Naive thymus-derived CD4-positive, alpha-beta T cell (primary cell): ENCODE measurements around the gene YEATS4. TPM values are rescaled to one million over a fixed set of nuclear protein-coding genes. Genes with fewer than 3 reads are reported as not detected.
A peak's percentile ranks its signal among the peaks of the same experiment; 100 is the strongest.

Source experiments
- ATAC-seq: fragments of 150-1000 bp; cut with Tn5 transposase; 2 replicates; pipeline ENCODE4 v1.10.0; 2021; ENCODE audit warnings: mild to moderate bottlenecking, moderate library complexity
- CTCF ChIA-PET: fragments of 350-600 bp; sonication (Branson Sonifier 250); formaldehyde crosslinking; loops from one replicate; lab custom pipeline; 2021; ENCODE audit warnings: antibody characterized with exemption; lab: Charles Lee
- POLR2A ChIA-PET: fragments of 350-600 bp; sonication (Branson Sonifier 250); formaldehyde crosslinking; loops from one replicate; lab custom pipeline; 2021; ENCODE audit warnings: antibody characterized with exemption, inconsistent platforms; lab: Charles Lee
- DNase-seq, 9 donors: peaks; one replicate each; pipeline versions ENCODE4 v3.0.0 to v3.0.0-alpha.2; 2020 to 2022; ENCODE audit warnings: mixed read lengths in 1 of 9
- H3K27ac ChIP-seq: one replicate; pipeline ENCODE4 v1.7.0; 2013; ENCODE audit warnings: mild to moderate bottlenecking, low read depth, low read length, moderate library complexity
- H3K27me3 ChIP-seq, 2 donors: one replicate each; pipeline ENCODE4 v1.7.0; 2013; ENCODE audit warnings: low read length in 2 of 2, mild to moderate bottlenecking in 2 of 2, moderate library complexity in 2 of 2; ENCODE audit not compliant: control insufficient read depth in 2 of 2, insufficient read depth in 2 of 2
- H3K36me3 ChIP-seq, 3 experiments: 1 replicate in 2 of 3; 2 replicates in 1 of 3; pipeline ENCODE4 v1.7.0; 2013; ENCODE audit warnings: low read length in 3 of 3, mild to moderate bottlenecking in 3 of 3, moderate library complexity in 1 of 3; ENCODE audit not compliant: insufficient read depth in 3 of 3, control insufficient read depth in 2 of 3
- H3K4me1 ChIP-seq, 2 donors: one replicate each; pipeline ENCODE4 v1.7.0; 2013; ENCODE audit warnings: low read length in 2 of 2, mild to moderate bottlenecking in 2 of 2, moderate library complexity in 1 of 2; ENCODE audit not compliant: control insufficient read depth in 2 of 2, insufficient read depth in 2 of 2
- H3K4me3 ChIP-seq: 2 replicates; pipeline ENCODE4 v1.7.0; 2013; ENCODE audit warnings: mild to moderate bottlenecking, low read length
- H3K9me3 ChIP-seq, 3 experiments: 1 replicate in 2 of 3; 2 replicates in 1 of 3; pipeline ENCODE4 v1.7.0; 2013; ENCODE audit warnings: low read length in 3 of 3; ENCODE audit not compliant: control insufficient read depth in 2 of 3
- H3K27ac Mint-ChIP-seq, 9 donors: one replicate each; pipeline ENCODE4 v1.8.0; 2020 to 2022; ENCODE audit warnings: mixed read lengths in 9 of 9, mild to moderate bottlenecking in 8 of 9, moderate library complexity in 5 of 9, inconsistent platforms in 2 of 9
- H3K27me3 Mint-ChIP-seq, 5 donors: one replicate each; pipeline ENCODE4 v1.8.0; 2021 to 2022; ENCODE audit warnings: mixed read lengths in 5 of 5, mild to moderate bottlenecking in 1 of 5
- H3K36me3 Mint-ChIP-seq, 5 donors: one replicate each; pipeline ENCODE4 v1.8.0; 2020 to 2022; ENCODE audit warnings: mixed read lengths in 5 of 5, mild to moderate bottlenecking in 3 of 5, inconsistent platforms in 1 of 5
- H3K4me1 Mint-ChIP-seq, 7 donors: one replicate each; pipeline ENCODE4 v1.8.0; 2020 to 2022; ENCODE audit warnings: mixed read lengths in 7 of 7, mild to moderate bottlenecking in 3 of 7, inconsistent platforms in 1 of 7
- H3K4me3 Mint-ChIP-seq, 10 donors: one replicate each; pipeline ENCODE4 v1.8.0; 2020 to 2022; ENCODE audit warnings: mild to moderate bottlenecking in 10 of 10, mixed read lengths in 10 of 10, moderate library complexity in 6 of 10, inconsistent platforms in 2 of 10
- H3K9me3 Mint-ChIP-seq, 11 donors: one replicate each; pipeline ENCODE4 v1.8.0; 2020 to 2022; ENCODE audit warnings: mixed read lengths in 11 of 11, mild to moderate bottlenecking in 4 of 11, inconsistent platforms in 1 of 11, moderate library complexity in 1 of 11
- intact Hi-C, 2 donors: fragments of 100-400 bp; cut with micrococcal nuclease; formaldehyde crosslinking; loops; one replicate each; pipeline ENCODE4 v1.15.1; 2023
- polyA plus RNA-seq, 2 donors: library from polyadenylated mRNA; unstranded; fragments of 300-500 nt; fragmentation: Illumina TruSeq; gene quantifications; one replicate each; pipeline ENCODE4 v1.2.3, GENCODE V29; 2021
- total RNA-seq, 6 experiments: library from RNA in 5 of 6; stranded (reverse) in 5 of 6; gene quantifications; 1 replicate in 5 of 6; 2 replicates in 1 of 6; pipeline ENCODE4 v1.2.3 and lab custom pipeline; 2021 to 2026

YEATS4 gene
- total and polyA plus RNA-seq, 7 experiments from 2014 or later, result 16.5 to 61.0 (median 29.0) TPM

GRCh38 chr12:69405566-69405865, 46.0 kb downstream of the YEATS4 start:
- ATAC-seq, result no peak
- H3K36me3 ChIP-seq, result no peaks in the 10 kb centered on the region
- Mint-ChIP-seq H3K27me3 (no peaks in the 10 kb centered on the region), H3K4me3 (no peak overlapping the region), H3K9me3 (no peaks in the 10 kb centered on the region), H3K27ac (no peak overlapping the region), H3K4me1 (no peaks in the 10 kb centered on the region), H3K36me3 (peaks cover 3 to 23% (median 11%) of the 10 kb centered on the region in 5 donors)
- no peaks in the 10 kb centered on the region for H3K4me1 ChIP-seq
- DNase-seq, result no peak
- CTCF ChIA-PET, result no interaction called here
- H3K27me3 ChIP-seq, result no peaks in the 10 kb centered on the region
- no peak overlapping the region for H3K4me3 ChIP-seq
- H3K9me3 ChIP-seq, result no peaks in the 10 kb centered on the region
- H3K27ac ChIP-seq, result no peak overlapping the region
- POLR2A ChIA-PET, result no interaction called here
- intact Hi-C loops, result no loop called here

- ChIA-PET POLR2A (no interaction called here), CTCF (no interaction called here)
- Histone ChIP-seq H3K9me3 (no peaks in the 10 kb centered on the region), H3K27me3 (no peaks in the 10 kb centered on the region), H3K36me3 (no peaks in the 10 kb centered on the region), H3K27ac (no peak overlapping the region), H3K4me1 (no peaks in the 10 kb centered on the region), H3K4me3 (no peak overlapping the region)
- H3K4me1 Mint-ChIP-seq, result no peaks in the 10 kb centered on the region
- no peaks in the 10 kb centered on the region for H3K9me3 Mint-ChIP-seq
- intact Hi-C loops, result no loop called here
- no peak for DNase-seq
- H3K4me3 Mint-ChIP-seq, result no peak overlapping the region
- no peaks in the 10 kb centered on the region for H3K27me3 Mint-ChIP-seq
- peaks cover 3 to 26% (median 12%) of the 10 kb centered on the region in 5 donors for H3K36me3 Mint-ChIP-seq
- no peak overlapping the region for H3K27ac Mint-ChIP-seq
- ATAC-seq, result no peak
Observed at GRCh38 chr12:69406217-69406616, 46.7 kb downstream of the YEATS4 start.

GRCh38 chr12:69410571-69410970, 51.0 kb downstream of the YEATS4 start:
- Histone ChIP-seq H3K4me3 (no peak overlapping the region), H3K27me3 (no peaks in the 10 kb centered on the region), H3K9me3 (no peaks in the 10 kb centered on the region), H3K27ac (no peak overlapping the region), H3K36me3 (no peaks in the 10 kb centered on the region), H3K4me1 (no peaks in the 10 kb centered on the region)
- ATAC-seq (no peak), DNase-seq (no peak)
- Mint-ChIP-seq H3K27me3 (no peaks in the 10 kb centered on the region), H3K4me3 (no peak overlapping the region), H3K9me3 (no peaks in the 10 kb centered on the region), H3K36me3 (peaks cover 0 to 39% (median 17%) of the 10 kb centered on the region in 5 donors), H3K4me1 (no peaks in the 10 kb centered on the region), H3K27ac (no peak overlapping the region)
- intact Hi-C loops, result no loop called here
- POLR2A ChIA-PET, result no interaction called here
- CTCF ChIA-PET, result no interaction called here

GRCh38 chr12:69412655-69413054, 53.1 kb downstream of the YEATS4 start:
- DNase-seq (no peak), ATAC-seq (no peak)
- Histone ChIP-seq H3K36me3 (no peaks in the 10 kb centered on the region), H3K4me1 (no peaks in the 10 kb centered on the region), H3K4me3 (no peak overlapping the region), H3K27me3 (no peaks in the 10 kb centered on the region), H3K27ac (no peak overlapping the region), H3K9me3 (no peaks in the 10 kb centered on the region)
- POLR2A ChIA-PET, result no interaction called here
- intact Hi-C loops, result no loop called here
- no peak overlapping the region for H3K27ac Mint-ChIP-seq
- CTCF ChIA-PET, result no interaction called here
- H3K4me1 Mint-ChIP-seq, result no peaks in the 10 kb centered on the region
- H3K4me3 Mint-ChIP-seq, result no peak overlapping the region
- no peaks in the 10 kb centered on the region for H3K9me3 Mint-ChIP-seq
- H3K27me3 Mint-ChIP-seq, result no peaks in the 10 kb centered on the region
- H3K36me3 Mint-ChIP-seq, result peaks cover 0 to 39% (median 17%) of the 10 kb centered on the region in 5 donors

- Histone ChIP-seq H3K4me3 (no peak overlapping the region), H3K36me3 (no peaks in the 10 kb centered on the region), H3K4me1 (no peaks in the 10 kb centered on the region), H3K27me3 (no peaks in the 10 kb centered on the region), H3K9me3 (no peaks in the 10 kb centered on the region), H3K27ac (no peak overlapping the region)
- no peak for ATAC-seq
- CTCF ChIA-PET, result no interaction called here
- H3K27me3 Mint-ChIP-seq, result no peaks in the 10 kb centered on the region
- peak overlapping the region in 3 of 9 donors; percentile 8 to 65 (median 11) for H3K27ac Mint-ChIP-seq
- DNase-seq, result peak in 4 of 9 donors; percentile 0 to 13 (median 2)
- H3K9me3 Mint-ChIP-seq, result no peaks in the 10 kb centered on the region
- POLR2A ChIA-PET, result no interaction called here
- H3K4me1 Mint-ChIP-seq, result no peaks in the 10 kb centered on the region
- peaks cover 0 to 15% (median 2%) of the 10 kb centered on the region in 5 donors for H3K36me3 Mint-ChIP-seq
- intact Hi-C loops, result loop anchor here (1.0 kb wide), 2 partner anchors 155 to 156 kb away; no protein-coding TSS in a partner anchor
- H3K4me3 Mint-ChIP-seq, result no peak overlapping the region
Observed at GRCh38 chr12:69415471-69416275, 56.1 kb downstream of the YEATS4 start.

GRCh38 chr12:69417231-69417630, 57.7 kb downstream of the YEATS4 start:
- no peak for ATAC-seq
- POLR2A ChIA-PET, result no interaction called here
- Histone ChIP-seq H3K36me3 (no peaks in the 10 kb centered on the region), H3K27me3 (no peaks in the 10 kb centered on the region), H3K4me3 (no peak overlapping the region), H3K9me3 (no peaks in the 10 kb centered on the region), H3K4me1 (no peaks in the 10 kb centered on the region), H3K27ac (no peak overlapping the region)
- no peaks in the 10 kb centered on the region for H3K27me3 Mint-ChIP-seq
- H3K9me3 Mint-ChIP-seq, result no peaks in the 10 kb centered on the region
- H3K36me3 Mint-ChIP-seq, result peaks cover 0 to 12% (median 5%) of the 10 kb centered on the region in 5 donors
- CTCF ChIA-PET, result no interaction called here
- no peak for DNase-seq
- no peak overlapping the region for H3K4me3 Mint-ChIP-seq
- H3K27ac Mint-ChIP-seq, result no peak overlapping the region
- intact Hi-C loops, result no loop called here
- H3K4me1 Mint-ChIP-seq, result no peaks in the 10 kb centered on the region

GRCh38 chr12:69417741-69418167, 58.2 kb downstream of the YEATS4 start:
- DNase-seq, result no peak
- Histone ChIP-seq H3K4me3 (no peak overlapping the region), H3K27ac (no peak overlapping the region), H3K9me3 (no peaks in the 10 kb centered on the region), H3K27me3 (no peaks in the 10 kb centered on the region), H3K4me1 (no peaks in the 10 kb centered on the region), H3K36me3 (no peaks in the 10 kb centered on the region)
- ChIA-PET CTCF (no interaction called here), POLR2A (no interaction called here)
- Mint-ChIP-seq H3K9me3 (no peaks in the 10 kb centered on the region), H3K27me3 (no peaks in the 10 kb centered on the region), H3K4me3 (no peak overlapping the region), H3K27ac (no peak overlapping the region), H3K36me3 (peaks cover 0 to 12% (median 5%) of the 10 kb centered on the region in 5 donors), H3K4me1 (no peaks in the 10 kb centered on the region)
- intact Hi-C loops, result no loop called here
- no peak for ATAC-seq
